ENCODE data around the gene USP6. TPM values are rescaled to one million over a fixed set of nuclear protein-coding genes. Genes with fewer than 3 reads are reported as not detected.

USP6 gene
- total RNA-seq, 1 donor from 2014 or later: 4.7 TPM

GRCh38 chr17:5203178-5203907 lies 87.5 kb downstream of the USP6 start:
- H3K27me3 Mint-ChIP-seq (ENCODE audit: unreplicated experiment): peaks cover 4% of the 10 kb centered on the region
- no peak overlapping the region for H3K4me3 Mint-ChIP-seq (ENCODE audit: unreplicated experiment)
- no peak overlapping the region for H3K27ac Mint-ChIP-seq (ENCODE audit: unreplicated experiment)
- peaks cover 8% of the 10 kb centered on the region for H3K36me3 Mint-ChIP-seq (ENCODE audit: unreplicated experiment)
- peaks cover 2% of the 10 kb centered on the region for H3K9me3 Mint-ChIP-seq (ENCODE audit: unreplicated experiment)
- no peak for TF ChIP-seq CTCF (IDR thresholded peaks at IDR 0.05; ENCODE audit: partially characterized antibody, unreplicated experiment)
- no peaks in the 10 kb centered on the region for H3K4me1 Mint-ChIP-seq (ENCODE audit: low read depth, unreplicated experiment)
- DNase-seq: no peak

- no peaks in the 10 kb centered on the region for H3K4me1 Mint-ChIP-seq (ENCODE audit: low read depth, unreplicated experiment)
- H3K4me3 Mint-ChIP-seq (ENCODE audit: unreplicated experiment): no peak overlapping the region
- no peak for DNase-seq
- peaks cover 2% of the 10 kb centered on the region for H3K9me3 Mint-ChIP-seq (ENCODE audit: unreplicated experiment)
- no peak for TF ChIP-seq CTCF (IDR thresholded peaks at IDR 0.05; ENCODE audit: partially characterized antibody, unreplicated experiment)
- H3K27me3 Mint-ChIP-seq (ENCODE audit: unreplicated experiment): peaks cover 4% of the 10 kb centered on the region
- H3K27ac Mint-ChIP-seq (ENCODE audit: unreplicated experiment): no peak overlapping the region
- H3K36me3 Mint-ChIP-seq (ENCODE audit: unreplicated experiment): peaks cover 8% of the 10 kb centered on the region
These were observed 88.1 kb downstream of the USP6 start for GRCh38 chr17:5203908-5204294.

GRCh38 chr17:5209396-5209795 lies 93.6 kb downstream of the USP6 start:
- Mint-ChIP-seq H3K4me3 (ENCODE audit: unreplicated experiment) (no peak overlapping the region), H3K9me3 (ENCODE audit: unreplicated experiment) (peaks cover 3% of the 10 kb centered on the region), H3K4me1 (ENCODE audit: low read depth, unreplicated experiment) (no peaks in the 10 kb centered on the region), H3K27me3 (ENCODE audit: unreplicated experiment) (peaks cover 4% of the 10 kb centered on the region), H3K27ac (ENCODE audit: unreplicated experiment) (no peak overlapping the region), H3K36me3 (ENCODE audit: unreplicated experiment) (peaks cover 8% of the 10 kb centered on the region)
- no peak for TF ChIP-seq CTCF (IDR thresholded peaks at IDR 0.05; ENCODE audit: partially characterized antibody, unreplicated experiment)
- no peak for DNase-seq

GRCh38 chr17:5210091-5210490 lies 94.3 kb downstream of the USP6 start:
- Mint-ChIP-seq H3K36me3 (ENCODE audit: unreplicated experiment) (peaks cover 8% of the 10 kb centered on the region), H3K4me3 (ENCODE audit: unreplicated experiment) (no peak overlapping the region), H3K27ac (ENCODE audit: unreplicated experiment) (no peak overlapping the region)

More at GRCh38 chr17:5210091-5210490, 94.3 kb downstream of the USP6 start:
- no peak for DNase-seq
- Mint-ChIP-seq H3K9me3 (ENCODE audit: unreplicated experiment) (peaks cover 3% of the 10 kb centered on the region), H3K27me3 (ENCODE audit: unreplicated experiment) (peaks cover 4% of the 10 kb centered on the region), H3K4me1 (ENCODE audit: low read depth, unreplicated experiment) (no peaks in the 10 kb centered on the region)
- no peak for TF ChIP-seq CTCF (IDR thresholded peaks at IDR 0.05; ENCODE audit: partially characterized antibody, unreplicated experiment)

All from glutamatergic neuron (in vitro differentiated cells).